GM21576 (cell line): ENCODE data around the gene OPCML.

Source experiments
- ATAC-seq: cut with Tn5 transposase; IDR thresholded peaks from one replicate; pipeline ENCODE4 v1.9.1; 2021; ENCODE audit warnings: mild to moderate bottlenecking, moderate library complexity; ENCODE audit not compliant: unreplicated experiment

Gene OPCML

DNA sequence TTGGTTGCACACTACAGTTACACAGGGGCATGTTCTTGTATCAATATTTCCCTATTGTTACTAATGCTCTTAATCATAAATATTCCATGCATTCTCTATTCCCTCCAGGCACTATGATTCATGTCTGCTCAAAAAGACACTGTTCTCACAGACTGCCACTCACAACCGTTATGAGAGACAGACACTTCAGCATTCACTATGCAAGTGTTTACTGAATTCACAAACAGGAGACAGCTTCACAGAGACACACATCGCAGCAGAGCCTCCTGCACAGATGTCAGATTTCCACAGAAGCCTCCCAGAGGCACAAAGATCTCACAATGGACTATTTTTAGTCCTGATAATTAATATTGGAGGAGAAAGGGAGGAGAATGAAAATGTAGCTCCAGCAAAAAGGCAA, 930.4 kb downstream of the OPCML start:
- ATAC-seq: no peak

GRCh38 chr11:132595711-132596134, 936.6 kb downstream of the OPCML start:
- ATAC-seq: no peak

DNA sequence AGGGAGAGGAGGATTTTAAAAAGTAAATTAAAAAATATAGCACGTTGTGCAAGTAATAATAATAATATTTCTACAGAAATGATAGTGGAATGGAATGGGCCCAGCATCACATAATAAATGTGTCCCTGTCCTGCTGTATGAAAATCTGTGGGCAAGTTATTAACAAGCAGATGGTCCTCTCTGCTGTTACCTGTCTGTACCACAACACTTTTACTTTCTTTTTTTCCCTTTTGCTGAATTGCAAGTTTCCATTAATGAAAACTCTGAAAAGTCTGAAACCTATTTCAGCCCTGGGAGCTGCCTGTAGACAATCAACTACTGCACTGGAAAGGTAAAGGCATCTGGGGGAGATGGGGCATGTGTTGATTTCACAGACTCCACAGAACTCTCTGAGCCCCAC, 937.1 kb downstream of the OPCML start:
- no peak for ATAC-seq

DNA sequence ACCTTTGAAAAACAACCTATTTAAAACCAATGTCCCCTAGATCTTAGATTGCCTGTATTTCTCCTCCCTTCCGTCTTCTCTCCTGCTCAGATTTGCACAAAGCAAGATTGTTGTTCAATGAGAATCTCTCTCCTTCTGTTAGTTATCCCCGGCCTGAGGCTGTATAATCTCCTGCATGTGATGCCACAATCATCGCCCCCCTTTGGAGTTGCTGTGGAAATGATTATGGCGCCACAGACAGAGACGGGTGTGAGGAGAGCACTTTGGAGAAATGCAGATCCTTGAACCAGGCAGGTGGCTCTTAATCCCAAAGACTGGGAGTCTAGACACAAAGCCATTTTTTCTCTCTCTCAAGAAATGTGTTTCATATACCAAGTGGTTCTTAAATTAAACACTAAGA, 941.3 kb downstream of the OPCML start:
- no peak for ATAC-seq

GRCh38 chr11:132590554-132590953, 941.7 kb downstream of the OPCML start:
- no peak for ATAC-seq

DNA sequence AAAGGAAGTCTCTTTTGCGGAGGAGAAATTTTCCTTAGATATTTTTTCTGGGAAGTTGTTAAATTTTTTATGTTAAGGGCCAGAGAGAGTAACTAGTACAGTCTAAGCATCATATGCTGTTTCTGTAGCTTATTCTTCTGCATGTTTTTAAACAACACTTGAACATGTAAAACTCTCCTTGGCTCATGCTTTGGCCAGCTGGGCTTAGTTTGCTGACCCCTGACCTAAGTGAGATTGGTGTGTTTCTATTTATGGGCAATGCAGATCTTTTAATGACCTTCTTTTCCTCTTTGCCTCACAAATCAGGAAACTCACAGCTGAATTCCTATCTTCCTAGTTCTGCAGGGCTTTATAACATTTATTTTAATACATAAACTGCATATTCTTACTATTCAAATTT, 942.5 kb downstream of the OPCML start:
- no peak for ATAC-seq

DNA sequence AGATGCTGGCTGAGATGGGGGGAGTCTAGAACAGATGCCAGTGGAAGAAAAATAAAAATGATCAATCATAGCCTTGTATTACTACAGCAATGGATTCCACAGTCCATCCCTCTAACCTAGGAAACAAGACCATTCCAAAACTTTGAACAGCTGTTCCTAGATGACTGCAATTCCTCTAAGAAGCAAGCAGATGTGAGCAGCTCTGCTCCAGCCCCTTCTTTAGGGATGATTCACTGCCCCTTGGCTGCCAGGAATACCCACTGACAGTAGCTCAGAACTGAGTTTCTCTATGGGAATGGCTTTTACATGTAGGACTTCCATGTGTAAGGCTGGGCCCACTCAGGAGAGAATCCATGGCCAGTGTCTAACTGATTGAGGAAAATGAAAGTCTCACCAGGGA, 943.9 kb downstream of the OPCML start:
- ATAC-seq: no peak

DNA sequence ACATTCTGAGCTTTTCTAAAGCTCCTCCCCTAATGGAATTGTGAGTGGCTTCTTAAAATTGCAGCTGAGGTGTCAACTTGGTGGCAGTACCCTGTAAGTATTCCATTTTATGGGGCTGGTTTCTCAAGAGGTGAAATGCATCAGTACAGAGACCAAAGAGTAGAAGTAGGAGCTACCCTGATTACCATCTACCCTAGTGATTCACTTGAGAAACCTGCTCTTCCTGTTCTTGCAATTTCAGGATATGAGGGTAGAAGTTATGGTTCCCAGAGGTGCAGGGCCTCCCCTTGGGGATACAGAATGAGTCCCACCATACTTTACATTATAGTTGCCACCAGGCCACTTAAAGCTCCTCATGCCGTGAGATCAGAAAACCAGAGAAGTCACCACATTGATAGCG, 944.6 kb downstream of the OPCML start:
- no peak for ATAC-seq

DNA sequence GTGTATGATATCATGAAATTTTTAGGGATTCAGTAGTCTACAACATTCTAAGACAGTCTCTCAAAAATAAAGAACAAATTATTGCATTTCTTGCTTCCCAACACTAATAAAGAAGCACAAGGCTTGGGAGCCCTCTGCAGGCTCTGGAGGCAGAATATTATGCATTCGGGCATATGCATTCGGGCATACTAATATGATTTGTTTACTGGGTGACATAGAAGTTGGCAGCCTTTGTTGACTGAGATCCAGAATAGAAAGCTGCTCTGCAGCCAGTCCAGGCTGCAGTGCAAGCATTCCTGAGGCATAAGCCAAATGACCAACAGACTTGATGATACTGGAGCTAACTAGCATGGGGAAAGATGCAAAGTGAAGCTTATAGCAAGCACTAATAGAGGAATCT, 945.5 kb downstream of the OPCML start:
- ATAC-seq: no peak

DNA sequence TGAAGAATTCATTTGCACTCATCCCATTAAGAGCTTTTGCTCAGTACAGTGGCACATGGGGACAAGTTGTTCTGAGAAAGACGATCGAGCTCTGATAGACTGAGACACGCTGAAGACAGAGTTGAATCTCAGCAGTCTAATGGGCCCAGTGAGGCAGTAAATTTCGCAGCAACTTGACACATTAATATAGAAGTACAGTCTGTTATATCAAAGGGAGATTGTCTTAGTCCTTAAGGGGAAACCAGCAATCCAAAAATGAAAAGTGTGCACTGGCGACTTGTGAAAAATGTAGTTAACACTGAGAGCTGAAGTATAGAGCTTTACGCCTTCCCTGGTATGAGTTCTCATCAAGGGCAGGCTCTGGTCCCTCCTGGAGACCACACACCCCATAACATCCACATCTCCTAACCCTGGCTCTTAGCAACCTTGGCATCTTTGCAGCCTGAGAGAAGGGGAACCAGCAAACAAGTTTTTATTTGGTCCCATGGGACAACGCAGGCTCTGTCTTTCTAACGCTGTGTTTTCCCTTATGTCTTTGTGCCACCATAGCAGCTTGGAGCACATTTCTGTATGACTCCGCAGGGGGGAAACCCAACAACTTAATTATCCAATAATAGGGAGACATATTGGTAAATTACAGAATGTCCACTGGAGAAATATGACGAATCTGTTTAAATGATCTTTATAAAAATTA, 952.5 kb downstream of the OPCML start:
- no peak for ATAC-seq

GRCh38 chr11:132579136-132579535, 953.2 kb downstream of the OPCML start:
- no peak for ATAC-seq

DNA sequence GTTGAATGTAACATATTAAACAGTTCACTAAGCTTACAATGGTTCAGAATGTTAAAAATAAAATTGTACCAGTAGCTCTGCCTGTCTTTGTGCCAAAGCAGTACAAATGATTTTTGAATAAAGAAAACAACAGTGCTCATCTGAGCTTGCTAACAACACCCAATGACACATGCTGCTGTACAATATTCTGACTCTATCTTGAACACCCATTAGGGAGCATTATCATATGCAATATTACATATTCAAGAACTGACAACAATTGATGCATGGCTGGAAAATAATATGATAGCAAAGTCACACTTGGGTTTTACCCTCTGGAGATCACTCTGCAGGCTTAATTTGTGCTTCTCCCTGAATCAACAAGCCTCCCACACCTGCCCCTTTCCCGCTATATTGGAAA, 953.7 kb downstream of the OPCML start:
- ATAC-seq: no peak

DNA sequence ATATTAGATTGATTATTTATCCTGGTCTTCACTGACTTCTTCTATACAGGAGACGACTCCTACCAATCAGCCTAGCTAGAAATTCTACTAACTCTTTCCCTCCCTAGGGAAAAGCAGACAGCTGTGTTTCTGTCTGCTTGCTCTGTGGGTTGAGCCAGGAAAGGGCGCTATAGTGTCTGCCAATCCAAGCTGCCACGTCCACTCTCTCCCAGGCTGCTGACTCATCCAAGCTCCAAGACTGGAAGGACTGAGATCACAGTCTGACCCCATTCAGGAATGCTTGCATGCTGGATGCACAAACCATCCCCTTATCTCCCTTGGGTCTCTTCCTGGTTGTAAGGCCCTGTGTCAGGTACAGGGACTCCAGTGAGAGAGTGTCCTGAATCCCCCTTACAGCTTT, 955.6 kb downstream of the OPCML start:
- ATAC-seq: no peak

GRCh38 chr11:132564091-132564885, 968.0 kb downstream of the OPCML start:
- ATAC-seq: no peak

DNA sequence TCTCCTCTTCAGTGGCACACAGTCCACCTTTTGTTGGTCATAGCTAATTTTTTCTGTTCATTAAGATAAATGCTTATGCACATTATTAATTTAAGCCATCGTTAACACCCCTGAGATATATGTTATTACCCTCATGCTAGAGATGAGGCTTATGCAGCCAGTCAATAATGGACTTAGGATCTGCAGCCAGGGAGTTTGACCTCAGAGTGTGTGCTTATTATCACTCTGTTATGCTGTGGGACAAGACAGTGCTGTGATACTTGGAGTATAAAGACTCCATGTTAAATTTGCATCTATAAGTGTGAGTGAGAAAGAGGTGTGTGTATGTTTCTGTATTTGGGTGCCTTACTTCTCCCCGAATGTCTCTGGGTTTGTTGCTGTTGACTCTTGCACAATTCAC, 969.3 kb downstream of the OPCML start:
- no peak for ATAC-seq

- no peak for ATAC-seq
These were observed 970.4 kb downstream of the OPCML start for GRCh38 chr11:132561937-132562336.

- ATAC-seq: no peak
These were observed 972.8 kb downstream of the OPCML start for GRCh38 chr11:132559331-132560036.

DNA sequence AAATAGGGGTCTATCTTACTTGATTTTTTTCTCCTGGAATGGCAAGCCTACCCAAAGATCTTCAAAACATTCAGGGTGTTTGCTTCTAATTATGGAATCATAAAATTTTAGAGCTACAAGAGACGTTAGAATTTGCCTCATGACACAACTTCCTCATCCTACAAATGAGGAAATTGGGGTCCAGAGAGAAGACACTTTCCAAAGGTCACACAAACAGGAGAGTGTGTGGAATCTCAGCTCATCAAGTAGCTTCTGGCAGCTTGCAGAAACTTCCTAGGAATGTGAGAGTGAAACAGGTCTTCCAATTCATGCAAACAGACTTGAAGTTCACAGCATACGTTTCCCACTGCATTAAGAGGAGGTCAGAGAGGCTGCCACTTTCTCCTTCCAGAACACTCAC, 976.0 kb downstream of the OPCML start:
- ATAC-seq: no peak

DNA sequence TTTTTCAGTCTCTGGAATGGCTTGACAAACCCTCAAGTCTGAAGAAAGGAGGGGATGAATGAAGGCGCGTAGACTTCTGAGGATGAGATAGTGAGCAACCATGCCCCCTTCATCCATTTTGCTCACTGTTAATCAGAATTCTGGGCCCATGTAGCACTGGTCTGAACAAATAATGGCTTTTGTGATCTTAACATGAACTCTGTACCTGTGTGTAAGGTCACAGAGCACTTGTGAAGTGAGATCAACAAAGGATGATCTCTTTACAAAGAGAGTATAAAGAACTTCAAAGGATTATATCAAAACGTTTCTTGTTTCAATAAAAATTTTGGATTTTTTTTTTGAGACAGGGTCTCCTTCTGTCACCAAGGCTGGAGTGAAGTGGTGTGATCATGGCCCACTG, 976.7 kb downstream of the OPCML start:
- ATAC-seq: no peak

DNA sequence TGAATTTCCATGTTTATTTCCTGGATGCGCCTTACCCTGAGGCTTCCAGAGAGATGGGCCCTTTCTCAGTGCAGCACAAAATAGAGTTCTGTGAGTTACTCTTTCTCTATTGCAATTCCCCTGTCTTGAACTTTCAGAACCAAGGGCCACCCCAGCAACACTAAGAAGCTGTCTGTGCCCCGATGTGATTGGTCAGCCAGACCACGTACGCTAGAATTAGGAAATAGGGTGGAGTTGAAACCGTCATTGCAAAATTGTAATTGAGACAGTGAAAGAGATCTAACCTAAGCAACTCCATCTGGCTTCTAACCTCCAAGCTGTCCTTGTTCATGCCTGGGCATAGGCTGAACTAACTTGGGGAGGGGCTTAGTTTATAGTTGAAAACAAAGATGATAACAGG, 981.3 kb downstream of the OPCML start:
- ATAC-seq: no peak

- no peak for ATAC-seq
These were observed 982.7 kb downstream of the OPCML start for GRCh38 chr11:132549561-132549960.

DNA sequence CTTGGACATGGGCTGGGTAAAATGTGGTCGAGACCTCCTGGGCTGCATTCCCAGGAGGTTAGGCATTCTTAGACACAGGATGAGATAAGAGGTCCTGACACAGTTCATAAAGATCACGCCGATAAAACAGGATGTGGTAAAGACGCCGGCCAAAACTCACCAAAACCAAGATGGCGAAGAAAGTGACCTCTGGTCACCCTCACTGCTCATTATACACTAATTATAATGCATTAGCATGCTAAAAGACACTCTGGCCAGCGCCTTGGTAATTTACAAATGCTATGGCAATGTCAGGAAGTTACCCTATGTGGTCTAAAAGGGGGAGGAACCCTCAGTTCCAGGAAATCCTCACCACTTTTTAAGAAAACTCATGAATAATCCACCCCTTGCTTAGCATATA, 983.3 kb downstream of the OPCML start:
- ATAC-seq: no peak
